GM10266 (cell line): ENCODE data around the gene VPS13D.
"Not testable (repeated sequence)": the region's sequence is repeated elsewhere in the genome, so short reads cannot be mapped to it uniquely, and the experiment has no call there.

Experiments used
- DNase-seq: peaks from one replicate; pipeline ENCODE4 v3.0.0; 2012; ENCODE audit errors: extremely low spot score
- TF ChIP-seq, protein P1 (sequence below): IDR thresholded peaks from 2 replicates; pipeline ENCODE4 v1.5.1; 2012; ENCODE audit warnings: mild to moderate bottlenecking, low read depth; ENCODE audit not compliant: control insufficient read depth, insufficient read depth; ENCODE audit errors: missing control alignments

The VPS13D gene

GRCh38 chr1:12315146-12315545, 85.3 kb downstream of the VPS13D start:
- TF ChIP-seq, protein P1, sequence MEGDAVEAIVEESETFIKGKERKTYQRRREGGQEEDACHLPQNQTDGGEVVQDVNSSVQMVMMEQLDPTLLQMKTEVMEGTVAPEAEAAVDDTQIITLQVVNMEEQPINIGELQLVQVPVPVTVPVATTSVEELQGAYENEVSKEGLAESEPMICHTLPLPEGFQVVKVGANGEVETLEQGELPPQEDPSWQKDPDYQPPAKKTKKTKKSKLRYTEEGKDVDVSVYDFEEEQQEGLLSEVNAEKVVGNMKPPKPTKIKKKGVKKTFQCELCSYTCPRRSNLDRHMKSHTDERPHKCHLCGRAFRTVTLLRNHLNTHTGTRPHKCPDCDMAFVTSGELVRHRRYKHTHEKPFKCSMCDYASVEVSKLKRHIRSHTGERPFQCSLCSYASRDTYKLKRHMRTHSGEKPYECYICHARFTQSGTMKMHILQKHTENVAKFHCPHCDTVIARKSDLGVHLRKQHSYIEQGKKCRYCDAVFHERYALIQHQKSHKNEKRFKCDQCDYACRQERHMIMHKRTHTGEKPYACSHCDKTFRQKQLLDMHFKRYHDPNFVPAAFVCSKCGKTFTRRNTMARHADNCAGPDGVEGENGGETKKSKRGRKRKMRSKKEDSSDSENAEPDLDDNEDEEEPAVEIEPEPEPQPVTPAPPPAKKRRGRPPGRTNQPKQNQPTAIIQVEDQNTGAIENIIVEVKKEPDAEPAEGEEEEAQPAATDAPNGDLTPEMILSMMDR = no peak
- DNase-seq = no peak

DNA sequence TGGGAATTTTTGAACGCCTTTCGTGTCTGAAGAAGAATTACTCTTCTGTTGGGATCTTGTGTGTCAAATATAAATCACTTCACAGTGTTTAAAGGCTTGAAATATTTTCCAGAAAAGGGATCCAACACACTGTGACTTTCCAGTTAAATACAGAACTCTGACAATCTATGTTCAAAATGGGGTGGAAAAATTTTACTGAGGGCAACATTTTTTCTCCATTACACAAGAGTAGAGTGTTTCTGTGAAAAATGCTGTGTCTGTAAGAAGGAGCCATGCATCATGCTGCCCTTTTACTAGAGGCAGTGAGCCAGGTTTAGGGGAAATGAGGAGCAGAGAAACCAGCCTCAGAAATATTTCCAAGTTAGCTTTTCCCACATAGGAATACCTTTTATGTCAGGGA, 86.5 kb downstream of the VPS13D start:
- DNase-seq = no peak
- TF ChIP-seq, protein P1 = no peak

GRCh38 chr1:12320486-12320885, 90.7 kb downstream of the VPS13D start:
- no peak for DNase-seq
- TF ChIP-seq, protein P1 = no peak

DNA sequence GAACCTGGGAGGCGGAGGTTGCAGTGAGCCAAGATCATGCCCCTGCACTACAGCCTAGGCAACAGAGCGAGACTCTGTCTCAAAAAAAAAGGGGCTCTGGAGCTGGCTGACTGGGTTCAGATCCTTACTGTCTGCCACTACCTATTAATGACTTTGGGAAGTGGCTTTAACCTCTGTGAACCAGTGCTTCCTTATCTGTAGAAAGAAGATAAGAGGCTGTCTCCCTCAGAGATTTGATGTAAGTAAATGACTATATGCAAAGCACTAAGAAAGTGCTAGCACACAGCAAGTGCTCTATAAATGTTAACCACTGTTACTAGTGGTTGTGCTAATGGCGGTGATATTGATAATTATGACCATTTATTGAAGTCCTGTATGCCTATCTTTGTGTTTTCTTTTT, 94.6 kb downstream of the VPS13D start:
- no peak for DNase-seq
- TF ChIP-seq, protein P1 = no peak

- not testable (repeated sequence) for DNase-seq
Measured at GRCh38 chr1:12324973-12325372, 95.1 kb downstream of the VPS13D start.

DNA sequence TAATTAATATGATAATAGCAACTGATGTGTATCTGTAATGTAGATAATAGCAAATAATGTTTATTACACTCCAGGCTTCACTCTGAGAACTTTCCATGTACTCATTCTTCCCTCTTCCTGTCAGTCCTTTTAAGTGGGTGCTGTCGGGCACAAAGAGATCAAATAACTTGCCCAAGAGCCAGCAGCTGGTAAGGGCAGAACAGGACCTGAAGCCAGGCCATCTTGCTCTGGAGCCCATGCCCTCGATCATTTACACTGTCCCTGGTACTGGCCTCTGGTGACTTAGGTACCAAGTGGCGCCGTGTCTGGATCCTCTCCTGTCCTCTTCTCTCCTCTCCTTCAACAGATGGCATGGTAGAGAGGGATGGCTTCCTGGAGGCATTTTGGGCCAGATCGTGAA, 97.2 kb downstream of the VPS13D start:
- DNase-seq = no peak
- TF ChIP-seq, protein P1 = no peak

GRCh38 chr1:12327566-12327965, 97.7 kb downstream of the VPS13D start:
- no peak for DNase-seq
- TF ChIP-seq, protein P1 = no peak

- TF ChIP-seq, protein P1 = no peak
- DNase-seq = no peak
Measured at GRCh38 chr1:12333036-12333785, 103.4 kb downstream of the VPS13D start.
